Endometrial microvascular endothelial cells (primary cell): ENCODE measurements around the gene PLLP. TPM values are rescaled to one million over a fixed set of nuclear protein-coding genes. Genes with fewer than 3 reads are reported as not detected.
"Not testable (repeated sequence)": the region's sequence is repeated elsewhere in the genome, so short reads cannot be mapped to it uniquely, and the experiment has no call there.

Source experiments
- in situ Hi-C: cut with HindIII; loops from 2 replicates; pipeline ENCODE4 v1.10.0; 2017; ENCODE audit warnings: low sequenced_read_pairs, low pct_unique_long_range_greater_than_20kb; ENCODE audit errors: inconsistent ontology term
- total RNA-seq: library from RNA; depleted of rRNA; stranded (reverse); fragments of >200 nt; gene quantifications from one replicate; pipeline ENCODE4 v1.2.3, GENCODE V29; 2015; ENCODE audit errors: inconsistent ontology term

The PLLP gene
- total RNA-seq, 1 donor from 2014 or later: 0.56 TPM

DNA sequence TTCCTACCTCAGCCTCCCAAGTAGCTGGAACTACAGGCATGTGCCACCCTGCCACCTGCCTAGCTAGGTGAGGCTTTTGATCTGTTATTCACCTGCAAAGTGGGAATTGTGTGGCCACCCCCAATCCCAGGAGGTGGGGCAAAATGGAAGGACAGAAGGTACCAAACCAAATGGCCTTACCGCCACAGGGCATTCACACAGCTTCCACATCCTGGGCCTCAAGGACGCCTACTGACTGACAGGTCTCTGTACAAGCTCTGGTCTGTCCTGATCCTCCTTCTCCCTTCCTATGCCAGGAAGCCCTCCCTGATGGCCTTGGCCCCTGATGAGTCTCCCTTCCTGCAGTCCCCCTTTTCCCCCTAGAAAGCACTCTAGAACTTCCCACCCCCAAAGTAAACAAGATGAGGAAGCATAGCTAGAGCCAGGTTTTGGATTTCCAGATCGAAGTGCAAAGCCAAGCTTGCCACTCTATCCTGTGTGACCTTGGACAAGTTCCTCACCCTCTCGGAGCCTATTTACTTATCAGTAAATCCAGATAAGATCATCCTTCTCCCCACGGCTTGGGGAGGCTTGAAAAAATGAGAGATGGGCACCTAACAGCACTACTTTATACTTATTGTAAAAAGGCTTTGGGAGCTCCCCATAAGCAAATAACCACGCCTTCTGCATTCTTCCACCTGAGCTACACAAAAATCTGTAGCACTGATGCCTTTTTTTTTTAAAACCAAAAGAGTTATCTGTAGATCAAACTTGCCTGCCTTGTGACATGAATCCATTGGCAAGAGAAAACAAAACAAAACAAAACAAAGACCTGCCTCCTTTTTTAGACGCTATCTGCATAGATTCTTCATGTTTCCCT lies 4.5 kb downstream of the PLLP start:
- in situ Hi-C loops: no loop called here

DNA sequence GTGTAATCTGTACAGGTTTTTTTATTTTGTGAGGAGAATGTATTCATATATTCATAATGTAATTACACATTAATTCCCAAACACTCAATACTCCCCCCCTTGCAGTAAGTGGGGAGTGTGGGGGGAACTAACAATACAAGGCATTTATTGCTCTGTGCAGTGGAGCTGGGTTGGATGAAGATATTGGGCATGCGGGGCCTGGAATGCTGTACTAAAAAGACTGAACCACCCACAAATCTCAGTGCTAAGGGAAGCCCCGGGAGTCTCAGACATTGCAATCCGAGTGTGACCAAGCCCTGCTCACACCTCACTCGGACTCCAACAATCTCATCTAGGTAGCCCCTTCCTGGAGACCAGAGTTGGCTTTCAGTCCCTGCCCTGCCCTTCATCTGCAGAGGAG lies 6.0 kb downstream of the PLLP start:
- in situ Hi-C loops: no loop called here

GRCh38 chr16:57277586-57277985 lies 6.9 kb downstream of the PLLP start:
- in situ Hi-C loops: no loop called here

DNA sequence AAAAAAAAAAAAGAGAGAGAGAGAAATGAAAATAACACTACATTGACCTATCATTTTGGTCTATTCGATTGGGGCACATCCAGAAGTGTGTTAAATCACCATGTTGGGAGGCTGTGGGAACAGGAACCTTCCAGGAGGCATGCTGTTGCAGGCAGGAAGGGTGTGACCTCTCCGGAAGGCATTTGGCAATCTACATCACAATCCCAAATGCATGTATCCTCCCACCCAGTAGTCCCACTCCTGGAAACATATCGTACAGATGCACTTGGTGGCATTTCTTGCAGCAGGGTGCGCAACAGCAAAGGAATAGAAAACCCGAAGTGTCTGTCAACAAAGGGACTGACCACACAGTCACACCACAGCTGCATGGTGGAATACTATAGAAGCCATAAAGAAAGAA lies 7.9 kb downstream of the PLLP start:
- in situ Hi-C loops: no loop called here

GRCh38 chr16:57275946-57276345 lies 8.5 kb downstream of the PLLP start:
- in situ Hi-C loops: not testable (repeated sequence)

GRCh38 chr16:57273826-57274225 lies 10.6 kb downstream of the PLLP start:
- in situ Hi-C loops: no loop called here

GRCh38 chr16:57273359-57273758 lies 11.1 kb downstream of the PLLP start:
- in situ Hi-C loops: no loop called here

GRCh38 chr16:57271867-57272495 lies 12.5 kb downstream of the PLLP start:
- in situ Hi-C loops: no loop called here

GRCh38 chr16:57271063-57271345 lies 13.5 kb downstream of the PLLP start:
- in situ Hi-C loops: no loop called here

GRCh38 chr16:57270221-57271062 lies 14.0 kb downstream of the PLLP start:
- in situ Hi-C loops: no loop called here

- in situ Hi-C loops: no loop called here
Measured at GRCh38 chr16:57268804-57269800, 15.4 kb downstream of the PLLP start.

DNA sequence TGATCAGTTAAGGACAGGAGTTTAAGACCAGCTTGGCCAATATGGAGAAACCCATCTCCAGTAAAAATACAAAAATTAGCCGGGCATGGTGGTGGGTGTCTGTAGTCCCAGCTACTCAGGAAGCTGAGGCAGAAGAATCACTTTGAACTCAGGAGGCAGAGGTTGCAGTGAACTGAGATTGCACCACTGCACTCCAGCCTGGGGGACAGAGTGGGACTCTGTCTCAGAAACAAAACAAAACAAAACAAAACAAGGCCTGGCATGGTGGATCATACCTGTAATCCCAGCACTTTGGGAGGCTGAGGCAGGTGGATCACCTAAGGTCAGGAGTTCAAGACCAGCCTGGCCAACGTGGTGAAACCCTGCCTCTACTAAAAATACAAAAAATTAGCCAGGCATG lies 17.1 kb downstream of the PLLP start:
- in situ Hi-C loops: not testable (repeated sequence)

GRCh38 chr16:57266531-57267260 lies 17.8 kb downstream of the PLLP start:
- in situ Hi-C loops: no loop called here

- in situ Hi-C loops: no loop called here
Measured at GRCh38 chr16:57265850-57266530, 18.5 kb downstream of the PLLP start.

- in situ Hi-C loops: no loop called here
Measured at GRCh38 chr16:57264950-57265371, 19.5 kb downstream of the PLLP start.

DNA sequence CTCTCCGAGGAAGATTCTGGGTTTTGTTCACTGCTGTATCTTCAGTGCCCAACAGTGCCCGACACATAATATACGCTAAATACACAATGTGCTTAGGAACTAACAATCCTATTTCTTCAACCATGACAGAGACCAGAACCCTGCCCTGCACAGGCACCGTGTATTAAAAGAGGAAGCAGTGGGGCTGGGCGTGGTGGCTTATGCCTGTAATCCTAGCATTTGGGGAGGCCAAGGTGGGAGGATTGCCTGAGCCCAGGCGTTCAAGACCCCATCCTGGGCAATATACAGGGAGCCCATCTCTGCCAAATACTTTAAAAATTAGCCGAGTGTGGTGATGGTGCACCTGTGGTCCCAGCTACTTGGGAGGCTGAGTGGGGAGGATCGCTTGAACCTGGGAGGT lies 20.1 kb downstream of the PLLP start:
- in situ Hi-C loops: no loop called here

- in situ Hi-C loops: no loop called here
Measured at GRCh38 chr16:57263541-57264351, 20.7 kb downstream of the PLLP start.
